IPS-18c (cell line): ENCODE measurements around the gene TMEM158.

Experiments used
- H3K4me3 ChIP-seq: 2 replicates; pipeline ENCODE4 v1.7.0; 2013; ENCODE audit warnings: low read depth, mild to moderate bottlenecking, low read length, moderate library complexity; ENCODE audit not compliant: insufficient read depth
- H3K9me3 ChIP-seq: one replicate; pipeline ENCODE4 v1.6.1; 2013; ENCODE audit warnings: mild to moderate bottlenecking, low read length, moderate library complexity; ENCODE audit not compliant: control insufficient read depth, insufficient read depth

TMEM158 gene

GRCh38 chr3:45240292-45240691 is 14.2 kb upstream of the TMEM158 start:
- no peak overlapping the region for H3K4me3 ChIP-seq
- peaks cover 3% of the 10 kb centered on the region for H3K9me3 ChIP-seq

GRCh38 chr3:45239254-45239653 is 13.2 kb upstream of the TMEM158 start:
- Histone ChIP-seq H3K9me3 (peaks cover 3% of the 10 kb centered on the region), H3K4me3 (no peak overlapping the region)

- H3K9me3 ChIP-seq, result peaks cover 3% of the 10 kb centered on the region
- no peak overlapping the region for H3K4me3 ChIP-seq
Measured at GRCh38 chr3:45236964-45237363, 10.9 kb upstream of the TMEM158 start.

GRCh38 chr3:45235409-45235808 is 9.3 kb upstream of the TMEM158 start:
- Histone ChIP-seq H3K9me3 (peaks cover 3% of the 10 kb centered on the region), H3K4me3 (no peak overlapping the region)

GRCh38 chr3:45234250-45234649 is 8.2 kb upstream of the TMEM158 start:
- Histone ChIP-seq H3K4me3 (no peak overlapping the region), H3K9me3 (peaks cover 3% of the 10 kb centered on the region)

GRCh38 chr3:45232521-45232920 is 6.4 kb upstream of the TMEM158 start:
- peaks cover 3% of the 10 kb centered on the region for H3K9me3 ChIP-seq
- H3K4me3 ChIP-seq, result no peak overlapping the region

GRCh38 chr3:45227946-45228345 is 1.9 kb upstream of the TMEM158 start:
- H3K9me3 ChIP-seq, result no peaks in the 10 kb centered on the region
- H3K4me3 ChIP-seq, result no peak overlapping the region

- Histone ChIP-seq H3K9me3 (no peaks in the 10 kb centered on the region), H3K4me3 (no peak overlapping the region)
Measured at GRCh38 chr3:45227071-45227820, 1.2 kb upstream of the TMEM158 start.

- no peaks in the 10 kb centered on the region for H3K9me3 ChIP-seq
Measured at GRCh38 chr3:45225465-45226205, 452 bp downstream of the TMEM158 start.

GRCh38 chr3:45224824-45225464 is 1.1 kb downstream of the TMEM158 start:
- Histone ChIP-seq H3K4me3 (peak overlapping the region; percentile 74), H3K9me3 (no peaks in the 10 kb centered on the region)

More at GRCh38 chr3:45225465-45226205, 452 bp downstream of the TMEM158 start:
- peak overlapping the region; percentile 74 for H3K4me3 ChIP-seq

GRCh38 chr3:45223889-45224727 is 2.0 kb downstream of the TMEM158 start:
- H3K9me3 ChIP-seq, result no peaks in the 10 kb centered on the region
- peak overlapping the region; percentile 74 for H3K4me3 ChIP-seq

GRCh38 chr3:45219694-45220093 is 6.4 kb downstream of the TMEM158 start:
- H3K4me3 ChIP-seq, result no peak overlapping the region
- H3K9me3 ChIP-seq, result no peaks in the 10 kb centered on the region

- Histone ChIP-seq H3K9me3 (no peaks in the 10 kb centered on the region), H3K4me3 (no peak overlapping the region)
Measured at GRCh38 chr3:45218578-45219390, 7.3 kb downstream of the TMEM158 start.

- H3K9me3 ChIP-seq, result no peaks in the 10 kb centered on the region
- H3K4me3 ChIP-seq, result no peak overlapping the region
Measured at GRCh38 chr3:45216021-45216609, 10.0 kb downstream of the TMEM158 start.

GRCh38 chr3:45215466-45215865 is 10.6 kb downstream of the TMEM158 start:
- no peaks in the 10 kb centered on the region for H3K9me3 ChIP-seq
- no peak overlapping the region for H3K4me3 ChIP-seq

GRCh38 chr3:45214061-45214680 is 11.9 kb downstream of the TMEM158 start:
- H3K9me3 ChIP-seq, result no peaks in the 10 kb centered on the region

More at GRCh38 chr3:45214061-45214680, 11.9 kb downstream of the TMEM158 start:
- H3K4me3 ChIP-seq, result no peak overlapping the region
